GM12874 (cell line): Measurements from ENCODE around the gene B3GNT7.

Experiments used
- TF ChIP-seq, protein P1 (sequence below): IDR thresholded peaks from 2 replicates; pipeline ENCODE4 v1.5.1; 2011; ENCODE audit warnings: low read depth, mild to moderate bottlenecking, control low read depth, low read length, moderate library complexity; ENCODE audit not compliant: insufficient read depth

The B3GNT7 gene

DNA sequence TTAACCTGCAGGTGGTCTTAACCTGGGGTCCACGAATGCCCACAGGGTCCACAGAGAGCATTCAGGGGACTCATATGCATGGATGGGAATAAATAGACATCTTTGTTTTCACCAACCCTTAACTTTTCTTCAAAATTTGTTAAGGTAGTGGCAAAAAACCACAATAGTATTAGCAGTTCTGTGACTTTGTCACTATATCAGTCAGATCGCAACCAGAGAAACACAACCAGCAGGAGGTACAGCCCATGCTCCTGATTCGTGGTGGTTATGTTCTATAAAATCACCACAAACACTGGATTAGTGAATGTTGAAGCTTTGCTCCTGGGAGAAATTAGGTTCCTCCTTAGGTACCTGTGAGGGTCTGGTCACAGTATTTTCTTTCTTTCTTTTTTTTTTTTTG, 31.6 kb downstream of the B3GNT7 start:
- TF ChIP-seq, protein P1, sequence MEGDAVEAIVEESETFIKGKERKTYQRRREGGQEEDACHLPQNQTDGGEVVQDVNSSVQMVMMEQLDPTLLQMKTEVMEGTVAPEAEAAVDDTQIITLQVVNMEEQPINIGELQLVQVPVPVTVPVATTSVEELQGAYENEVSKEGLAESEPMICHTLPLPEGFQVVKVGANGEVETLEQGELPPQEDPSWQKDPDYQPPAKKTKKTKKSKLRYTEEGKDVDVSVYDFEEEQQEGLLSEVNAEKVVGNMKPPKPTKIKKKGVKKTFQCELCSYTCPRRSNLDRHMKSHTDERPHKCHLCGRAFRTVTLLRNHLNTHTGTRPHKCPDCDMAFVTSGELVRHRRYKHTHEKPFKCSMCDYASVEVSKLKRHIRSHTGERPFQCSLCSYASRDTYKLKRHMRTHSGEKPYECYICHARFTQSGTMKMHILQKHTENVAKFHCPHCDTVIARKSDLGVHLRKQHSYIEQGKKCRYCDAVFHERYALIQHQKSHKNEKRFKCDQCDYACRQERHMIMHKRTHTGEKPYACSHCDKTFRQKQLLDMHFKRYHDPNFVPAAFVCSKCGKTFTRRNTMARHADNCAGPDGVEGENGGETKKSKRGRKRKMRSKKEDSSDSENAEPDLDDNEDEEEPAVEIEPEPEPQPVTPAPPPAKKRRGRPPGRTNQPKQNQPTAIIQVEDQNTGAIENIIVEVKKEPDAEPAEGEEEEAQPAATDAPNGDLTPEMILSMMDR, result no peak

DNA sequence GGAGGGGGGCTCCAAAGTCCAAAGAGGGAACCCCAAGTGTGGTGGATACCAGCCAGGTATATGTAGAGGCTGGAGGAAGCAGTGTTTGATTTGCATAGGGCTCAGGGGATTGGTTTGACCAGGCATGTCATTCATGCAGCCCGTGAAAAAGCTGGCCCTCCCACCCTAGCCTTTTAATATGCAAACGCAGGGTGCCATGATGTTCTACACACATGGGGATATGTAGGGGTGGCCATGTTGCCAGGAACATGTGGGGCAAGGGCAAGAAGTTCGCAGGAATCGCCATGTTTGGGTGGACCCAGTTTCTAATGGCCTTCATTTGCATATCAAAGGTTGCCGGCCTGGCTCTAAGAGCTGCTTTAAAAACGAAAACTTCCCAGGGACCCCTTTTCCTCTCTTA, 33.6 kb downstream of the B3GNT7 start:
- TF ChIP-seq, protein P1, result no peak

DNA sequence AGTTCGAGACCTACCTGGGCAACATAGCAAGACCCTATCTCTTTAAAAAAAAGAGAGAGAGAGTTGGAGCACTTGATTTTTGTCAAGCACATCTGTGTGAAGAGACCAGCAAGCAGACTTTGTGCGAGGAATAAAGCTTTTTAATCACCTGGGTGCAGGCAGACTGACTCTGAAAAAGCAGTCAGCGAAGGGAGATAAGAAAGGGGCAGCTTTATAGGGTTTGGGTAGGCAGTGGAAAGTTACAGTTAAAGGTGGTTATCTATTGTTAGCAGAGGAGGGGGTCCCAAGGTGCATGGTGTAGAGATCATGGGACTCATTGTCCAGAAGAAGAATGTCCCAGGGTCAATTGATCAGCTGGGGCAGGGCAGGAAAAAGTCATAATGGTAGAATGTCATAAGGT, 34.4 kb downstream of the B3GNT7 start:
- TF ChIP-seq, protein P1, result no peak

DNA sequence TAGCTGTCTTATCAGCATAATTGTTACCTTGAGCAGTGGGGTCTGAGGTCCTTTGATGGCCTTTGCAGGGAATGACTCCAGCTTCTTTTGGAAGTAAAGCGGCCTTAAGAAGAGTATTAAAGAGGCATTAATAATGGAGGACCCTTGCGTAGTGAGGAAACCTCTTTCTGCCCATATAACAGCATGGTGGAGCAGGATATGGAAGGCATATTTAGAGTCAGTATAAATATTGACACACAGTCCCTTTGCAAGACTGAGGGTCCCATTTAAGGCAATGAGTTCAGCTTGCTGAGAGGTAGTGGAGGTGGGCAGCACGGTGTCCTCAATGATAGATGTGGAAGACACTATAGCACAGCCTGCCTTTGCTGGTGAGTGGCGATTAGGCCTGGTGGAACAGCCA, 36.1 kb downstream of the B3GNT7 start:
- TF ChIP-seq, protein P1, result no peak

DNA sequence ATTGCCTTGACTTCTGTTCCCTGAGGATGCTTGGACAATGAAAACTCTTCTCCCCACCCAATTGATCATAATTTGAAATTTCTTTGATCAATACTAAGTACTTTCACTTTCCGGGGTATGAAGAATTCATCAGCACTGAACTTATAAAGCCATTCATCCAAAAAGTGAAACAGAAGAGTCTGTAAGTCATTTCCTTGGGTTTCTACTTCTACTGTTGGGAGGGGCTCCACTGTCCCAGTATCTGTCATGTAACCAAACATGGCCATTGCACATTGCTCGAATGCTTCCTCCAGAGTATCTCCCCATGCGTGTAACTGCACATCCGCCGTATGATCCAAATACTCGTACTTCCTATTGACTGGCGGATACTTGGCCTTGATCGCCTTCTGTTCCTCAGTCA, 38.5 kb downstream of the B3GNT7 start:
- TF ChIP-seq, protein P1, result no peak

DNA sequence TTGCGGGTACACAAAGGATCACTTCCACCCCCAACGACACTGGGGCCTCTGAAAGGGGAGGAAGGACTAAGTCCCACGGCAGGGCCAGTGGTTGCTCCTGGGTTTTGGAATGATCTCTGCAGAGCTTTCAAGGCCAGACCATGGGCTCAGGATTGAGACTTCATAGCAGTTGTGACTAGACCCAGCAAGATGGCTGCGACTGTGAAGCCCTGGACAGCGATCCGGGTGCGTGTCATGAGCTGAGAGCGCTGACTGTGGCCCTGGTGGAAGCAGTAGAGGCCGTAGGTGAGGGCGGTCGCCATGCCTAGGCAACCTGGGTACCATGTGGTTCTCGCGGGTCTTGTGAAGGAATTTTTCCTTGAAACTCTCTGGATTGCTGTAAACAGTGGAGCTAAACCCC, 41.4 kb downstream of the B3GNT7 start:
- TF ChIP-seq, protein P1, result no peak

DNA sequence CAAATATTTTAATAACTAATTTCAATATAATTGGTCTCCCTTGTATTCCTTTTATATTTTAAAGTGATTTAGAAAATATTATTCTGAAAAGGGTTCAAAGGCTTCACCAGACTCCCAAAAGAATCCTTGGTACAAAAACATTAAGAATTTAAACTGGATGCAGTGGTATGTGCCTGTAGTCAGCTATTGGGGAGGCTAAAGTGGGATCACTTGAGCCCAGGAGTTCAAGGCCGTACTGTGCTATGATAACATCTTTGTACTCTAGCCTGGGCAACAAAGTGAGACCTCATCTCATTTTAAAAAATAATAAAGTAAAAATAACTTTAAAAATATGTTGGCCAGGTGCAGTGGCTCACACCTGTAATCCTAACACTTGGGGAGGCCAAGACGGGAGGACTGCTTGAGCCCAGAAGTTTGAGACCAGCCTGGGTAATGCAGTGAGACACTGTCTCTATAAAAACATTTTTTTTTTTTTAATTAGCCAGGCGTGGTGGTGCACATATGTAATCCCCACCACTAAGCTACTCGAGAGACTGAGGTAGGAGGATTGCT, 54.1 kb downstream of the B3GNT7 start:
- TF ChIP-seq, protein P1, result no peak
